Mesothelial cell of epicardium (in vitro differentiated cells): ENCODE measurements around the gene IQGAP1. TPM values are rescaled to one million over a fixed set of nuclear protein-coding genes. Genes with fewer than 3 reads are reported as not detected.

ENCODE experiments used
- DNase-seq, 2 experiments: peaks; one replicate each; pipeline ENCODE4 v3.0.0; 2021; ENCODE audit warnings: low spot score in 2 of 2; ENCODE audit not compliant: unreplicated experiment in 2 of 2
- H3K27ac Mint-ChIP-seq: 2 replicates; pipeline ENCODE4 v1.8.0; 2021; ENCODE audit warnings: mixed read lengths
- H3K27me3 Mint-ChIP-seq: 2 replicates; pipeline ENCODE4 v1.8.0; 2021; ENCODE audit warnings: low read depth, mixed read lengths
- H3K36me3 Mint-ChIP-seq: 2 replicates; pipeline ENCODE4 v1.8.0; 2021; ENCODE audit warnings: mixed read lengths
- H3K4me1 Mint-ChIP-seq: 2 replicates; pipeline ENCODE4 v1.8.0; 2021; ENCODE audit warnings: mixed read lengths
- H3K4me3 Mint-ChIP-seq: 2 replicates; pipeline ENCODE4 v1.8.0; 2021; ENCODE audit warnings: mild to moderate bottlenecking, moderate library complexity, mixed read lengths
- H3K9me3 Mint-ChIP-seq: 2 replicates; pipeline ENCODE4 v1.8.0; 2021; ENCODE audit warnings: mixed read lengths
- total RNA-seq: library from RNA; stranded (reverse); gene quantifications from 3 replicates; pipeline ENCODE4 v1.2.1, GENCODE V29; 2021
- TF ChIP-seq, protein P1 (sequence below): fragments of 200-600 bp; sonication (generic); IDR thresholded peaks from one replicate; pipeline ENCODE4 v1.5.0; 2021; ENCODE audit warnings: antibody characterized with exemption; ENCODE audit not compliant: unreplicated experiment

Gene IQGAP1
- total RNA-seq, 1 donor from 2014 or later, result 110 TPM

DNA sequence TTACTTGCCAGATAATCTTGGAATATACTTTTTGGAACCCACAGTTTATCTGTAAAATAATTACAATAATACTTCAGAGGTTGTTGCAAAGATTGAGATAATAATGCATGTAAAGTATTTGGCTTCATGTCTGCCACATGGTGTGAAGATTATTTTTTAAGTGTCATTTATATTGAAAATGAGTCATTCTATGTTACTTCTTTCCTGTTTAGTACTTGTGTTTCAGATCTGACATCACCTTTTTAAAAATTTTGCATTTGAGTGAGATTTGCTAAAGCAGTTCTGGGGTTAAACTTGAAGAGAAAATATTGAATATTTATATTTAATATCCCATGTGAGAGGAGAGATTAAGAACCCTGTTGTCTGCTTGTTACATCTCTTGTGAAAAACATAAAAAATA, 31.2 kb downstream of the IQGAP1 start:
- H3K36me3 Mint-ChIP-seq, result peaks cover 10% of the 10 kb centered on the region
- TF ChIP-seq, protein P1, sequence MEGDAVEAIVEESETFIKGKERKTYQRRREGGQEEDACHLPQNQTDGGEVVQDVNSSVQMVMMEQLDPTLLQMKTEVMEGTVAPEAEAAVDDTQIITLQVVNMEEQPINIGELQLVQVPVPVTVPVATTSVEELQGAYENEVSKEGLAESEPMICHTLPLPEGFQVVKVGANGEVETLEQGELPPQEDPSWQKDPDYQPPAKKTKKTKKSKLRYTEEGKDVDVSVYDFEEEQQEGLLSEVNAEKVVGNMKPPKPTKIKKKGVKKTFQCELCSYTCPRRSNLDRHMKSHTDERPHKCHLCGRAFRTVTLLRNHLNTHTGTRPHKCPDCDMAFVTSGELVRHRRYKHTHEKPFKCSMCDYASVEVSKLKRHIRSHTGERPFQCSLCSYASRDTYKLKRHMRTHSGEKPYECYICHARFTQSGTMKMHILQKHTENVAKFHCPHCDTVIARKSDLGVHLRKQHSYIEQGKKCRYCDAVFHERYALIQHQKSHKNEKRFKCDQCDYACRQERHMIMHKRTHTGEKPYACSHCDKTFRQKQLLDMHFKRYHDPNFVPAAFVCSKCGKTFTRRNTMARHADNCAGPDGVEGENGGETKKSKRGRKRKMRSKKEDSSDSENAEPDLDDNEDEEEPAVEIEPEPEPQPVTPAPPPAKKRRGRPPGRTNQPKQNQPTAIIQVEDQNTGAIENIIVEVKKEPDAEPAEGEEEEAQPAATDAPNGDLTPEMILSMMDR, result no peak
- peak overlapping the region; percentile 94 for H3K27ac Mint-ChIP-seq
- DNase-seq, result no peak
- H3K27me3 Mint-ChIP-seq, result no peaks in the 10 kb centered on the region
- H3K4me1 Mint-ChIP-seq, result peaks cover 48% of the 10 kb centered on the region
- H3K4me3 Mint-ChIP-seq, result no peak overlapping the region
- H3K9me3 Mint-ChIP-seq, result peaks cover 9% of the 10 kb centered on the region

GRCh38 chr15:90419738-90420406, 31.8 kb downstream of the IQGAP1 start:
- Mint-ChIP-seq H3K27me3 (no peaks in the 10 kb centered on the region), H3K36me3 (peaks cover 10% of the 10 kb centered on the region), H3K27ac (peak overlapping the region; percentile 94), H3K4me1 (peaks cover 43% of the 10 kb centered on the region), H3K9me3 (peaks cover 9% of the 10 kb centered on the region), H3K4me3 (no peak overlapping the region)
- TF ChIP-seq, protein P1, result no peak
- DNase-seq, result no peak

- peaks cover 45% of the 10 kb centered on the region for H3K4me1 Mint-ChIP-seq
- peak overlapping the region; percentile 94 for H3K27ac Mint-ChIP-seq
- no peaks in the 10 kb centered on the region for H3K27me3 Mint-ChIP-seq
- TF ChIP-seq, protein P1, result no peak
- H3K36me3 Mint-ChIP-seq, result peaks cover 10% of the 10 kb centered on the region
- peaks cover 9% of the 10 kb centered on the region for H3K9me3 Mint-ChIP-seq
- DNase-seq, result no peak
- no peak overlapping the region for H3K4me3 Mint-ChIP-seq
These were observed 32.4 kb downstream of the IQGAP1 start for GRCh38 chr15:90420451-90420850.

DNA sequence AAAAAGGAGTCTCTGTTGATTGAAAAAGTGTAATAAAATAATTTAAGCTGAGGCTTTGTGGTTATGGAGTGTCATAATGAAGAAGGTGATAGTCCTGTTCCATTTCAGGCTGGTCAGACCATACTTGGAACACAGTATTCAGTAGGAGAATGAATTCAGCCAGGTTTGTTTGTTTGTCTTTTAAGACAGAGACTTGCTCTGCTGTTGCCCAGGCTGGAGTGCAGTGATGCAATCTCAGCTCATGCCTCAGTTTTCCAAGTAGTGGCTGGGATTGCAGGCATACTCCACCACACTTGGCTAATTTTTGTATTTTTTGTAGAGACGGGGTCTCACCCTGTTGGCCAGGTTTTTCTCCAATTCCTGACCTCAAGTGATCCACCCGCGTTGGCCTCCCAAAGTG, 33.5 kb downstream of the IQGAP1 start:
- peak overlapping the region; percentile 16 for H3K27ac Mint-ChIP-seq
- no peak overlapping the region for H3K4me3 Mint-ChIP-seq
- peaks cover 9% of the 10 kb centered on the region for H3K9me3 Mint-ChIP-seq
- peaks cover 50% of the 10 kb centered on the region for H3K4me1 Mint-ChIP-seq
- TF ChIP-seq, protein P1, result no peak
- H3K36me3 Mint-ChIP-seq, result peaks cover 10% of the 10 kb centered on the region
- no peaks in the 10 kb centered on the region for H3K27me3 Mint-ChIP-seq
- DNase-seq, result no peak

DNA sequence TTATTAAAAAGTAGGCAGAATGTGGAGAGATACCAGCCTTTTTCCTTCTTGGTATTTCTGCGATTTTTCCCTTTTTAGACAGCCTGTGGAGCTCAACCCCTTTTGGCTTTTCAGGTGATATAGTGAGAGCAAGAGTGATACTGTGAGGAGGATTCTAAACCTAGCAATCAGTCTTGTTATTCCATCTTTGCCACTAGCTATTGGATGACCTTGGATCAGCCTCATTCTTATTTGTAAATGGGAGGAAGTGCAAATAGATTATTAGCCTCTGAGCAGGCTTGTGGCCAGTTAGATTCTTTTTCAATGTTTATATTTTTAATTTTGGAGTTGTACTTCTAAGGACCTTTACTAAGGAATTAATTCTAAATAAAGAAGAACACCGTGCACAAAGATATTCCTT, 34.0 kb downstream of the IQGAP1 start:
- H3K4me1 Mint-ChIP-seq, result peaks cover 51% of the 10 kb centered on the region
- H3K9me3 Mint-ChIP-seq, result peaks cover 6% of the 10 kb centered on the region
- no peak for DNase-seq
- H3K36me3 Mint-ChIP-seq, result peaks cover 8% of the 10 kb centered on the region
- TF ChIP-seq, protein P1, result no peak
- H3K4me3 Mint-ChIP-seq, result no peak overlapping the region
- peak overlapping the region; percentile 58 for H3K27ac Mint-ChIP-seq
- no peaks in the 10 kb centered on the region for H3K27me3 Mint-ChIP-seq

- Mint-ChIP-seq H3K4me1 (peaks cover 54% of the 10 kb centered on the region), H3K9me3 (no peaks in the 10 kb centered on the region), H3K27ac (peak overlapping the region; percentile 30), H3K36me3 (peaks cover 7% of the 10 kb centered on the region), H3K27me3 (no peaks in the 10 kb centered on the region), H3K4me3 (no peak overlapping the region)
- TF ChIP-seq, protein P1, result no peak
- DNase-seq, result no peak
These were observed 34.9 kb downstream of the IQGAP1 start for GRCh38 chr15:90422936-90423335.
